PC-9 (cell line): ENCODE data around the gene ELOA.

Experiments used
- EZH2 ChIP-seq: fragments of 200-600 bp; sonication (generic); IDR thresholded peaks from 2 replicates; pipeline ENCODE4 v1.8.0; 2017; ENCODE audit warnings: antibody characterized with exemption, low read depth
- TF ChIP-seq, protein P1 (sequence below): fragments of 200-600 bp; sonication (generic); conservative IDR thresholded peaks from 2 replicates; pipeline ENCODE4 v1.6.1; 2017; ENCODE audit warnings: mixed run types, antibody characterized with exemption, mild to moderate bottlenecking, moderate library complexity

GRCh38 chr1:23727362-23727811, 15.9 kb upstream of the ELOA start:
- TF ChIP-seq, protein P1, sequence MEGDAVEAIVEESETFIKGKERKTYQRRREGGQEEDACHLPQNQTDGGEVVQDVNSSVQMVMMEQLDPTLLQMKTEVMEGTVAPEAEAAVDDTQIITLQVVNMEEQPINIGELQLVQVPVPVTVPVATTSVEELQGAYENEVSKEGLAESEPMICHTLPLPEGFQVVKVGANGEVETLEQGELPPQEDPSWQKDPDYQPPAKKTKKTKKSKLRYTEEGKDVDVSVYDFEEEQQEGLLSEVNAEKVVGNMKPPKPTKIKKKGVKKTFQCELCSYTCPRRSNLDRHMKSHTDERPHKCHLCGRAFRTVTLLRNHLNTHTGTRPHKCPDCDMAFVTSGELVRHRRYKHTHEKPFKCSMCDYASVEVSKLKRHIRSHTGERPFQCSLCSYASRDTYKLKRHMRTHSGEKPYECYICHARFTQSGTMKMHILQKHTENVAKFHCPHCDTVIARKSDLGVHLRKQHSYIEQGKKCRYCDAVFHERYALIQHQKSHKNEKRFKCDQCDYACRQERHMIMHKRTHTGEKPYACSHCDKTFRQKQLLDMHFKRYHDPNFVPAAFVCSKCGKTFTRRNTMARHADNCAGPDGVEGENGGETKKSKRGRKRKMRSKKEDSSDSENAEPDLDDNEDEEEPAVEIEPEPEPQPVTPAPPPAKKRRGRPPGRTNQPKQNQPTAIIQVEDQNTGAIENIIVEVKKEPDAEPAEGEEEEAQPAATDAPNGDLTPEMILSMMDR, result no peak
- TF ChIP-seq EZH2, result no peak
